Prostate gland (tissue), 2 donors: Measurements from ENCODE around the gene HNRNPM.

Source experiments
- POLR2A ChIP-seq: fragments of 450-650 bp; IDR thresholded peaks from one replicate; pipeline ENCODE4 v1.6.1; 2016; ENCODE audit warnings: antibody characterized with exemption, mild to moderate bottlenecking
- POLR2AphosphoS5 ChIP-seq: sonication (generic); formaldehyde crosslinking; IDR thresholded peaks from one replicate; pipeline ENCODE4 v1.6.1; 2017; ENCODE audit warnings: antibody characterized with exemption
- TF ChIP-seq, protein P1 (sequence below), 4 experiments: fragments of 200-600 bp in 2 of 4; fragments of 450-650 bp in 2 of 4; sonication (generic) in 2 of 4; IDR thresholded peaks; 1 replicate in 3 of 4; 2 replicates in 1 of 4; pipeline ENCODE4 v1.5.1; 2016 to 2019; ENCODE audit warnings: antibody characterized with exemption in 4 of 4, mild to moderate bottlenecking in 2 of 4, moderate library complexity in 2 of 4

DNA sequence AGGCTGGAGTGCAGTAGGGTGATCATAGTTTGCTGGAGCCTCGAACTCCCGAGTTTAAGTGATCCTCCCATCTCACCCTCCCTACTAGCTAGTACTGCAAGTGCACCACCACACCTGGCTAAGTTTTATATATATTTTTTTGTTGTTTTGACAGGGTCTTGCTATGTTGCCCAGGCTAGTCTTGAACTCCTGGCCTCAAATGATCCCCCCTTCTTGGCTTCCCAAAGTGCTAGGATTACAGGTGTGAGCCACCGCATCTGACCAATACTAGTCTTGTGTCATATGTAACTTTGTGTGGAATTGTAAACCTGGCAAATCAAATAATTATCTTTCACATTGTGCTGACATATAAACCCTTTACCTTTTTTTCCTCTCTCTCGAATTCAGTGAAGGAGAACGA, 10.2 kb downstream of the HNRNPM start:
- no peak for TF ChIP-seq POLR2A
- TF ChIP-seq, protein P1, sequence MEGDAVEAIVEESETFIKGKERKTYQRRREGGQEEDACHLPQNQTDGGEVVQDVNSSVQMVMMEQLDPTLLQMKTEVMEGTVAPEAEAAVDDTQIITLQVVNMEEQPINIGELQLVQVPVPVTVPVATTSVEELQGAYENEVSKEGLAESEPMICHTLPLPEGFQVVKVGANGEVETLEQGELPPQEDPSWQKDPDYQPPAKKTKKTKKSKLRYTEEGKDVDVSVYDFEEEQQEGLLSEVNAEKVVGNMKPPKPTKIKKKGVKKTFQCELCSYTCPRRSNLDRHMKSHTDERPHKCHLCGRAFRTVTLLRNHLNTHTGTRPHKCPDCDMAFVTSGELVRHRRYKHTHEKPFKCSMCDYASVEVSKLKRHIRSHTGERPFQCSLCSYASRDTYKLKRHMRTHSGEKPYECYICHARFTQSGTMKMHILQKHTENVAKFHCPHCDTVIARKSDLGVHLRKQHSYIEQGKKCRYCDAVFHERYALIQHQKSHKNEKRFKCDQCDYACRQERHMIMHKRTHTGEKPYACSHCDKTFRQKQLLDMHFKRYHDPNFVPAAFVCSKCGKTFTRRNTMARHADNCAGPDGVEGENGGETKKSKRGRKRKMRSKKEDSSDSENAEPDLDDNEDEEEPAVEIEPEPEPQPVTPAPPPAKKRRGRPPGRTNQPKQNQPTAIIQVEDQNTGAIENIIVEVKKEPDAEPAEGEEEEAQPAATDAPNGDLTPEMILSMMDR (IDR thresholded peaks at IDR 0.05): no peak
- no peak for TF ChIP-seq POLR2AphosphoS5
